Right kidney (tissue), 1 donor: Measurements from ENCODE around the gene ANKRD11.
"Not testable (repeated sequence)": the region's sequence is repeated elsewhere in the genome, so short reads cannot be mapped to it uniquely, and the experiment has no call there.

Source experiments
- DNase-seq: peaks from one replicate; pipeline ENCODE4 v3.0.0-alpha.2; 2016

ANKRD11 gene

GRCh38 chr16:89346869-89347268, 143.5 kb downstream of the ANKRD11 start:
- DNase-seq: no peak

- DNase-seq: no peak
Observed at GRCh38 chr16:89345642-89346150, 144.7 kb downstream of the ANKRD11 start.

DNA sequence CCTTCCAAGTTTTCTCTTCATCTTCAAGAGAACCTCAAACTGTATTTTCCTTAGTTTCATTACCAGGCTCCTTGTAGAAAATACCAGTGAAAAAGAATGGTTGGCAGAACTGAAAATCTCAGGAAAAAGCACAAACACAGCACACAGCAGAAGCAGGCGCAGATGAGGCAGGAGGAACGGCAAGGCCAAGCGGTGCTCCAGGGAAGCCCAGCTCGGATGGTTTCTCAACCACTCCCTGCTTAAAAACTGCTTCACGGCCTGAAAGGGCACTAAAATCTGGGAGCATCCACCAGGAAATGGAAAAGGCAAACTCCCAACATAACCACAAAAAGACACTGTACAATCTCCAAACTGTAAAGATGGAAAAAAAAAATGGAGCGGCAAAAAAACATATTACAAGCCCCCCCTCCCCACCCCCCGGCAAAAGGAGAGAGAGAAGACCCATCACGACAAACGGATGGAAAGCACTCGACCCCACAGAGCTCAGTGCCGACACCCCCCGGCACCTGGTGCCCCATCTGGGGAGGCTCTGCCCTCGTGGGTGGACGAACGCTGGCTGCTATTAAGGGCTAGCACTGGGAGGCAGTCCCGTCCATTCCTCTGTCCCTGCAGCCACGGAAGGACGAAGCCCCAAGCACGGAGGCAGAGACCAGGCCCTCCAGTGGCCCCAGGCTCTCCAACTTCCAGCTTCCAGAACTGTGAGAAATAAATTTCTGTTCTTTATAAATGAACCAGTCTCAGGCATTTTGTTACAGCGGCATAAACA, 145.3 kb downstream of the ANKRD11 start:
- DNase-seq: no peak

DNA sequence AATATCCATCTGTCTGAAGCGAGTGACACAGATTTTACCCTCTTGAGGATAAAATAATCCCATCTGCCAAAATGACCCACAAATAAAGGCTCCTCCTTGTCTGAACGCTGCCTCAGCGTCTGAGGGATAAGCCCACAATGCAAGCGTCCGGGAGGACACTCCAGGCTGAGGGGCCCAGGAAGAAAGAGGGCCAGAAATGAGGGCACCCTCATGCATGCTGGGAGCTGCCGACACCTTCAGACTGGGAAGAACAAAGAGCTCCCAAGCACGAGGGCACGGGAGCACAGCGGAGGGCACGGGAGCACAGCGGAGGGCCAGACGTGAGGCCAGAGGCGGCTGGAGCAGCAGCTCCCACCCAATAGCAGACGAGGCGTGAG, 145.9 kb downstream of the ANKRD11 start:
- DNase-seq: no peak

DNA sequence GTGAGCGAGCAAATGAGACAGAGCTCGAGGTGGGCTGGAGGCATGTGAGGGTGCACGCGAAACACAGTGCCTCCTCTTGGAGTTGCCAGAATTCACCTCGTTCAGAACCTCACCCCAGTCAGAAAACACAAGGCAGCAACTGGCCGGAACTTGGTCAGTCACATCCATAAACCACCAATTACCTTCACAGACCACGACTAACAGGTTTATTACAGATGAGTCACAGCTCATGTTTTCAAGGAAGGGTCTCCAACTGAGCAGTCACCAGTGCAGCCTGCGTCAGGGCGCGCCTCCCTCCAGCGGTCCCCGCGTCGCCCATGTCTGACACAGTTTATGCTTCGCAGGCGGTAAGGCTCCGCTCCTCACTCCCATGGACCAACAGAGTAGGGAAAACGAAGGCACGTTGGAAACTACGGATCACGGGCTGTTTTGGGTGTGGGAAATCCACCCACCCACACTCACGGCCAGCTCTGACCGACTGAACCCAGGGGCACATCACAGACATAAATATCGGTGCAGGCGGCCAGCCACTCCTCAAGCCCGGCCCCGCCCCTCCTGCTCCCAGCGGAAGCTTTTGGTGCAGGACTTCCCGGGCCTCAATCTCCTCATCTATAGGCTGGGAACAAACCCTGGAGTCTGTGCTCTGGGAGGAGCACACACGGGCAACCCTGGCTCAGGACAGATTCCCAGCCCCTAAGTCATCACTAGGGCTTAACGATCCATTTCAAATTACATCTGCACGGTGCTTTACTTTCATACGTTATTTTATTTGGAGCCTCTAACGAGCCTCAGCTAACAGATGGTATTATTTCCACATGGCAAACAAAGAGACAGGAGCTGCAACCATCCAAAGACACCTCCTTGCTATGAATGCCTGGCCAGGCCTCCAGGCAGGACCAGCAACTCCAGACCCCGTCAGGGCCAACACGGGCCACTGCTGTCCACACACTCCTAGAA, 146.6 kb downstream of the ANKRD11 start:
- no peak for DNase-seq

DNA sequence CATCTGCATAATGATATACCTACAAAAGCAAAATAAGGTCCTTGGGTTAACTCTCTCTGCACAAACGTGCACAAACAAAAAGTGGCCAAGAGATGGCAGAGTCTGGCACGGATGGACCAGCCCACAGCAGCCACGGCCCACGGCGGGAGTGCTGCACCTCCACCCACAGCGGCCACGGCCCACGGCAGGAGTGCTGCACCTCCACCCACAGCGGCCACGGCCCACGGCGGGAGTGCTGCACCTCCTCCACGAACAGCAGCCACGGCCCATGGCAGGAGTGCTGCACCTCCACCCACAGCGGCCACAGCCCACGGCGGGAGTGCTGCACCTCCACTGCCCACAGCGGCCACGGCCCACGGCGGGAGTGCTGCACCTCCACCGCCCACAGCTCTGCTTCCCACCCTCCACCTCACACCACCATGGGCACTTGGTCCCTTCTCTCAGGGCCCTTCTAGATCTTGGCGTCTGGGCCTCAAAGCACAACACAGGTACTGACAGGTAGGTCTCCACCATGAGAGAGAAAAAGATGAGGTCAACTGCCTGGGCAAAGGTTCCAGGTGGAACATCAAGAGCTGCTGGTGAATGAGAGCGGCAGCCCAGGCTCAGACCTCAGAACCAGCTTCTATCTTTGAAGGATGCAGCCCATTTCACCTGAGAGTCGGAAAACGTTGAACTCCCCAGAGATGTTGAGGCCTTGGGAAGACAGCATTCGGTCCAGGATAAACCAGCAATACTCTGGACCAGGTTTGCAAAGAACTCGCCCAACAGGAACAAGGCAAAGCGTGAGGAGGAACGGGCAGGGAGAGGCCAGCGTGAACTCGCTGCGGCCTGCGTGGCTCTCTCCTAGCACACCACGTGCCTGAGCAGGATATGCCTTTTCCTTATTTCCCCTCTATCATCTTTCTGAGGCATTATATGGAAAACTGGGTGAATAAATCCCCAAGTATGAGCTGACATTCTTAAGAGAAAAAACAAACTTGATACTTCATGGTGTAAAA, 148.4 kb downstream of the ANKRD11 start:
- DNase-seq: no peak

- DNase-seq: no peak
Observed at GRCh38 chr16:89341279-89341678, 149.1 kb downstream of the ANKRD11 start.

DNA sequence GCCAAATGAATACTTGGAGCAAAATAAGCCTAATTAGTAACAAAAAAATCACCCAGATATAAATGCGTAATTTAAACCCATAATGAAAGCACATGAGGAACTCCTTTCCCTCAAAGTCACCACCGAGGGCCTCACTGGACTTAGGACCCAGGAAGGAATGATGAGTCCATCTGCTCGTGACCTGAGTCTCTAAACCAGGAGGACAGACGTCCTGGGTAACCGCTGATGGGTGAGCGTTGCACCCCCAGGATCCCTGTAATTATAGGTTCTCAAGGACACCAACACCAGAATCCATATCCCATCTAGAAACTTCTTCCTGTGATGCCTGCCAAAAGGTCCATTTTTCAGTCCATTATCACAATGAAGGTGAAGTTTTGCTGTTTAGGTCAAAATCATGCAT, 151.5 kb downstream of the ANKRD11 start:
- DNase-seq: no peak

- no peak for DNase-seq
Observed at GRCh38 chr16:89337965-89338364, 152.4 kb downstream of the ANKRD11 start.

DNA sequence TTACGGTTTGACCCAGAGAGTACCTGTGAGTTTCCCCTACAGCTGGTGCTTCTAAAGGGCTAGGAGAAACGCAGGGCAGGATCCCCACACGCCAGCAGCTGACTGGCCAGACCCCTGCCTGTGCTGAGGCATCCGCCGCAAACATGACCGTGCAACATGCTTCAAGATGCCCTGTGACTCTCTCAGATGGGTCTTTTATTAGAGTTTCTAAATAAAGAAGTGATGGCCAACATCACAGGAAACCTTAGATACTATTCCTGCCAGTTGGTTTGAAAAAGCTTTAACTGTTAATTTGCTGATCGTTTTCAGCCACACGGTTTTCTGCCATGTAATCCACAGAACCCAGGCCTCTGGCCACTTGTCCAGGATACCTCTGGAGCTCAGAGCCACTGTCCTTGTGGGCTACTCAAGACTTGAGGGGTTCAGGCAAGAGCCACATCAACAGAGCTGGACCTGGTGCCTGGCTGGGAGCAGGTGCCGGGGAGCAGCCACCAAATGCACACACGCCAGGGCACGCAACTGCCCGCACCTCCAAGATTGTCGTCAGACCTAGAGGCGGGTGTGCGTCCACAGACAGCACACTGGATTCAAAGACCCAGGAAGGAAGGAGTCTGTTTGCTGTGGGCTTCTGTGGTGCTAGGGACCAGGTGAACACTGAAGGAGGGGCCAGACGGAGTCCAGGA, 154.4 kb downstream of the ANKRD11 start:
- DNase-seq: no peak

GRCh38 chr16:89334988-89335802, 155.2 kb downstream of the ANKRD11 start:
- DNase-seq: no peak

- DNase-seq: no peak
Observed at GRCh38 chr16:89334461-89334860, 155.9 kb downstream of the ANKRD11 start.

DNA sequence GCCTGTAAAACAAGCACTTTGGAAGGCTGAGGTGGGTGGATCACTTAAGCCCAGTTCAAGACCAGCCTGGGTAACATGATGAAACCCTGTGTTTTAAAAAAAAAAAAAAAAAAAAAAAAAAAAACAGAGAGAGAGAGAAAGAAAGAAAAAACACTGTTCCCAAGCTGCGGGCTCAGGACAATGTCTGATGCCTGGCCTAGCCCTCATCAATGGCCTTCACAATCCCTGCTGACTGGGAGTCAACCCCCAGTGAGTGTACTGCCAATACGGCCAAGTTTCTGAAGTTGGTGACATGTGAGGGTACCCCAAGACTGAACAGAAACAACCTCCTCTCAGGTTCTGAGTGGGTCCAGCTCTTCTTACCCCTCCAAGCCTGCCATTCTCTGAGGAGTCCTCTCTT, 156.3 kb downstream of the ANKRD11 start:
- DNase-seq: no peak

DNA sequence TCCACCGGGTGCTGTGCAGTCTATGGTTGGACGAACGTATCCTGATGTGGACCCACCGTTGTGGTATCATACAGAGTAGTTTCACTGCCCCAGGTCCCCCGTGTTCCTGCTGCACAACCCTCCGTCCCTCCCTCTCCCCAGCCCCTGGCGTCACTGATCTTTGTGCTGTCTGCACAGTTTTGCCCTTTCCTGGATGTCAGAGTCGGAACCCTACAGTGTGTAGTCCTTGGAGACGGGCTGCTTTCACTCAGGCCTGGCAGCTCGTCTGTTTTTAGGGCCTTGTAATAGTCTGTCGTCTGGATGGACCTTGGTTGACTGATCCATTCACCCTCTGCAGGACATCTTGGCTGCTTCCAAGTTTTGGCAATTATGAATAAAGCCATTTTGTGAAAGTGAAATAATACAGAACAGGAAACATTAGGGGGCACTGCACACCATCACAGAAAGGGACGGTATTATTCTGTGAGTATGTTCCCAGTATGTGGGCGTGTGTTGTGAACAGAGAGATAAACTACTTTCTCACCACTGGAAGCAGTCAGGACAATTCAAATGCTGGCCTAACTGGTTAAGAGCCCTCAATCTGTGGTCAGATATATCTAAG, 156.9 kb downstream of the ANKRD11 start:
- DNase-seq: not testable (repeated sequence)

DNA sequence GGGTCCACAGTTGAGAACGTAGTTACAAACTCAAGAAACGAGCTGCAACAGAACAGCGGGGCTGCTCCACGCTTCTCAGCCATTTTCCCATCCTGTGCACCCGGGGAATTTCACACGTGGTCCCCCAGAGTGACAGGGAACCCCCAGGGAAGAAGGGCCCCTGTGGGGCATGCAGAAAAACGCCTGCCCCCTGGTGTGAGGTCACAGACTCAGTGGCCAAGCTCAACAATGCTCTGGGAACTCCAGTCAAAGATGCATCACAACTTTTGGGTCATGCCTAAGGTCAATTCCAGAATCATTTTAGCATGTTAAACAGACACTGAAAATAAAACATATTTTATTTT, 157.5 kb downstream of the ANKRD11 start:
- no peak for DNase-seq

DNA sequence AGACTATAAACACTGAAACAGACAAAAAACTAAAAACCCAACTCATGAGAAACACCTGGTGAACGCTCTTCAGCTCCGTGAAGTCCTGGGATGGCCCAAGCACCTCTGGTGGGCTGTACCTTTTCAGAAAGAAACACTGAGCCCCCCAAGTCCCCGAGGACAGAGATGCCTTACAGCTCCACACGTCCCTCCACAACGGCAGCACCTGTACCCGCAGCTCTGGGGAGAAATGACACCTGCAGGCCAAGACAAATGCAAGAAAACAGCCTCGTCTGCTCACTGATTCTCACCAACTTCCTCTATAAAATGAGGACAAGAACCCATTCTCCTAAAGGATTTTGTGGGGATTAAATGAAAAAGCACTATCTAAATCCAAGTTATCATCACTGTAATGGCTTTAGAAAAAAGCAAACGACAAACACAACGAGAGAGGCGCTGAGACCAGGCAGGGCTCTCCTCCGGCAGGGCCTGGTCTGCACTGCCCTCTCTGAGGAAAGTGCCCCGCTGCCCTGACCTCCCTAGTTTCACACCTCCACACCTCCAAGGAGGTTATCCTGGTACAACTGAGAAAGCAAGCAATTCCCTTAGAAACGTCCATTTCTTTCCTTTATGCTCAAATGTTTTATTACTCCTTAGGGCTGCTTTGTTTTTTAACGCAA, 158.0 kb downstream of the ANKRD11 start:
- DNase-seq: no peak

- DNase-seq: no peak
Observed at GRCh38 chr16:89331371-89332109, 158.8 kb downstream of the ANKRD11 start.

DNA sequence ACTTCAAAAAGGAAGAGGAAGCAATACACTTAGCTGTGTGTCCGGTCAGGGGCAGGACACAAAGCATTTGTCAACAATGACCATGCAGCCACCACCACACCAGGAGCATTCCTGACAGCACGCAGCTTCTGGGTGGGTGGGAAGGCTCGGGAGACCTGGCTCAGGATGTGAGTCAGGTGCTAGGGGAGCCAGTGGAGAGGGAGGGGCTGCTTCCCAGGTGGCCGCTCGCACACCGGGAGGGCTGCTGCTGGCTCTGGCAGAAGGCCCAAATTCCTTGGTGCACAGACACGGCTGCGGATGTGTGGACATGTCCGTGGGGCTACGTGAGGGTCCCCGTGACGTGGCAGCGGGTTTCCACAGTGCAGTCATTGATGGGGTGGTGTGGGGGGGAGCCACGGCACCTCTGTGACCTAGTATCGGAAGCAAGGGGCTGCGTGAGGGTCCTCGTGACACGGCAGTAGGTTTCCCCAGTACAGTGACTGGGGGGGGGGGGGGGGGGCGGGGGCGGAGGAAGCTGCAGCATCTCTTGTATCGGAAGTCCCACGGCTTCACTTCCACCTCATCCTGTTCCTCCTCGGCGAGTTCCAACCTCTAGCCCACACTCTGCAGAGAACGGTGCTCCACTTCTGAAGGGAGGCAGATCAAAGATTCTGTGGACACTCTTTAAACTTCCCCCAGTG, 160.0 kb downstream of the ANKRD11 start:
- no peak for DNase-seq
